Natural killer cell (primary cell): ENCODE results near the gene FJX1. TPM values are rescaled to one million over a fixed set of nuclear protein-coding genes. Genes with fewer than 3 reads are reported as not detected.
A peak's percentile ranks its signal among the peaks of the same experiment; 100 is the strongest.

ENCODE experiments used
- ATAC-seq, 3 donors: fragments of 150-1000 bp in 2 of 3; fragments of 200-7000 bp in 1 of 3; cut with Tn5 transposase; 1 replicate in 1 of 3; 2 replicates in 2 of 3; pipeline ENCODE4 v1.10.0; 2021; ENCODE audit warnings: mild to moderate bottlenecking in 2 of 3, moderate library complexity in 2 of 3
- DNase-seq, 2 donors: peaks; one replicate each; pipeline versions ENCODE4 v3.0.0 to v3.0.0-alpha.2; 2013 to 2021; ENCODE audit warnings: mixed read lengths in 1 of 2
- H3K27ac ChIP-seq: one replicate; pipeline ENCODE4 v1.5.1; 2013; ENCODE audit warnings: mild to moderate bottlenecking, low read length
- H3K27me3 ChIP-seq: one replicate; pipeline ENCODE4 v1.6.1; 2013; ENCODE audit warnings: low read length; ENCODE audit not compliant: control insufficient read depth, insufficient read depth
- H3K36me3 ChIP-seq: one replicate; pipeline ENCODE4 v1.6.1; 2013; ENCODE audit warnings: low read length; ENCODE audit not compliant: control insufficient read depth, insufficient read depth
- H3K4me1 ChIP-seq: one replicate; pipeline ENCODE4 v1.6.1; 2013; ENCODE audit warnings: low read length; ENCODE audit not compliant: control insufficient read depth, insufficient read depth
- H3K4me3 ChIP-seq: one replicate; pipeline ENCODE4 v1.5.1; 2013; ENCODE audit warnings: low read length
- H3K9me3 ChIP-seq: one replicate; pipeline ENCODE4 v1.6.1; 2013; ENCODE audit warnings: low read length; ENCODE audit not compliant: control insufficient read depth, insufficient read depth
- H3K27ac Mint-ChIP-seq, 2 donors: one replicate each; pipeline ENCODE4 v1.8.0; 2022; ENCODE audit warnings: mild to moderate bottlenecking in 2 of 2, mixed read lengths in 2 of 2, moderate library complexity in 1 of 2
- H3K27me3 Mint-ChIP-seq, 2 donors: one replicate each; pipeline ENCODE4 v1.8.0; 2022; ENCODE audit warnings: low read depth in 2 of 2, mixed read lengths in 2 of 2
- H3K36me3 Mint-ChIP-seq: one replicate; pipeline ENCODE4 v1.8.0; 2022; ENCODE audit warnings: mixed read lengths
- H3K4me1 Mint-ChIP-seq, 2 donors: one replicate each; pipeline ENCODE4 v1.8.0; 2022; ENCODE audit warnings: mixed read lengths in 2 of 2
- H3K4me3 Mint-ChIP-seq: one replicate; pipeline ENCODE4 v1.8.0; 2022; ENCODE audit warnings: mild to moderate bottlenecking, moderate library complexity, mixed read lengths
- H3K9me3 Mint-ChIP-seq, 2 donors: one replicate each; pipeline ENCODE4 v1.8.0; 2022; ENCODE audit warnings: mixed read lengths in 2 of 2
- CTCF ChIP-seq: fragments of 200-600 bp; IDR thresholded peaks from one replicate; pipeline ENCODE4 v1.8.0; 2022; ENCODE audit warnings: antibody characterized with exemption
- WGBS: methylation state at CpG from one replicate; pipeline ENCODE4 v1.1.7; 2013; ENCODE audit warnings: missing lambda C conversion rate; ENCODE audit not compliant: insufficient coverage; 5-methylcytosine and 5-hydroxymethylcytosine counted together
- intact Hi-C: fragments of 100-400 bp; cut with micrococcal nuclease; formaldehyde crosslinking; loops from one replicate; pipeline ENCODE4 v1.14.2; 2022
- total RNA-seq, 4 donors: library from RNA; stranded (reverse); fragments of 120-200 nt in 1 of 4; gene quantifications; one replicate each; pipeline versions ENCODE4 v1.2.3 to v1.2.4, GENCODE V29; 2013 to 2022

The FJX1 gene
- total RNA-seq, 3 donors from 2014 or later (not counting 1 experiment from before 2014, with no cell fraction given), result not detected

GRCh38 chr11:35618497-35619115 is 346 bp downstream of the FJX1 start:
- peaks cover 17% of the 10 kb centered on the region for H3K4me1 ChIP-seq
- TF ChIP-seq CTCF, result no peak
- no peaks in the 10 kb centered on the region for H3K9me3 ChIP-seq
- no peak overlapping the region for H3K4me3 ChIP-seq
- intact Hi-C loops, result loop anchor here (5.0 kb wide), 1 partner anchor 859 kb away; no protein-coding TSS in a partner anchor
- no peak overlapping the region for H3K27ac ChIP-seq
- H3K9me3 Mint-ChIP-seq, result no peaks in the 10 kb centered on the region
- peaks cover 33% of the 10 kb centered on the region for H3K27me3 ChIP-seq
- no peak overlapping the region for H3K4me3 Mint-ChIP-seq
- H3K36me3 Mint-ChIP-seq, result no peaks in the 10 kb centered on the region
- H3K27ac Mint-ChIP-seq, result no peak overlapping the region
- ATAC-seq, result peak in 2 of 3 donors; percentile 24 to 47
- no peaks in the 10 kb centered on the region for H3K36me3 ChIP-seq
- peaks cover 50 to 83% of the 10 kb centered on the region in 2 donors for H3K27me3 Mint-ChIP-seq
- under 1% methylated on average over 91 of the region's 91 CpGs for WGBS
- H3K4me1 Mint-ChIP-seq, result peaks cover 3 to 5% of the 10 kb centered on the region in 2 donors
- peak in 1 of 2 donors; percentile 11 for DNase-seq

GRCh38 chr11:35619116-35619854 is 1.0 kb downstream of the FJX1 start:
- WGBS, result 1% methylated on average over 84 of the region's 84 CpGs
- no peak for TF ChIP-seq CTCF
- Mint-ChIP-seq H3K27me3 (peaks cover 53 to 83% of the 10 kb centered on the region in 2 donors), H3K9me3 (no peaks in the 10 kb centered on the region), H3K36me3 (no peaks in the 10 kb centered on the region), H3K4me1 (peaks cover 3 to 5% of the 10 kb centered on the region in 2 donors), H3K27ac (no peak overlapping the region), H3K4me3 (peak overlapping the region; percentile 61)
- Histone ChIP-seq H3K9me3 (no peaks in the 10 kb centered on the region), H3K27ac (no peak overlapping the region), H3K36me3 (no peaks in the 10 kb centered on the region), H3K4me1 (peaks cover 17% of the 10 kb centered on the region), H3K4me3 (no peak overlapping the region), H3K27me3 (peaks cover 34% of the 10 kb centered on the region)
- peak in 1 of 3 donors; percentile 15 for ATAC-seq
- intact Hi-C loops, result loop anchor here (5.0 kb wide), 1 partner anchor 858 kb away; no protein-coding TSS in a partner anchor
- peak in 1 of 2 donors; percentile 21 for DNase-seq

GRCh38 chr11:35619855-35620640 is 1.8 kb downstream of the FJX1 start:
- Histone ChIP-seq H3K27me3 (peaks cover 34% of the 10 kb centered on the region), H3K36me3 (no peaks in the 10 kb centered on the region), H3K4me3 (no peak overlapping the region), H3K9me3 (no peaks in the 10 kb centered on the region), H3K4me1 (peaks cover 17% of the 10 kb centered on the region), H3K27ac (no peak overlapping the region)
- Mint-ChIP-seq H3K36me3 (no peaks in the 10 kb centered on the region), H3K27ac (no peak overlapping the region), H3K9me3 (no peaks in the 10 kb centered on the region), H3K27me3 (peaks cover 52 to 80% of the 10 kb centered on the region in 2 donors), H3K4me3 (peak overlapping the region; percentile 61), H3K4me1 (peaks cover 3 to 5% of the 10 kb centered on the region in 2 donors)
- 4% methylated on average over 33 of the region's 33 CpGs for WGBS
- TF ChIP-seq CTCF, result no peak
- ATAC-seq (no peak), DNase-seq (no peak)
- intact Hi-C loops, result loop anchor here (5.0 kb wide), 1 partner anchor 857 kb away; no protein-coding TSS in a partner anchor
